C4-2B (cell line): ENCODE results near the gene NCKAP5.

Experiments used
- CTCF ChIP-seq: fragments of 450-650 bp; conservative IDR thresholded peaks from 2 replicates; pipeline ENCODE4 v1.5.1; 2017; ENCODE audit warnings: mild to moderate bottlenecking
- ZFX ChIP-seq: fragments of 450-650 bp; IDR thresholded peaks from 2 replicates; pipeline ENCODE4 v1.6.1; 2017

- TF ChIP-seq CTCF (no peak), ZFX (no peak)
Observed at GRCh38 chr2:132732694-132733093, 835.6 kb downstream of the NCKAP5 start.
